HG03108 (cell line): ENCODE measurements around the gene RBM3.

Experiments used
- ATAC-seq: cut with Tn5 transposase; IDR thresholded peaks from one replicate; pipeline ENCODE4 v1.9.1; 2021; ENCODE audit warnings: moderate library complexity; ENCODE audit not compliant: unreplicated experiment

RBM3 gene

DNA sequence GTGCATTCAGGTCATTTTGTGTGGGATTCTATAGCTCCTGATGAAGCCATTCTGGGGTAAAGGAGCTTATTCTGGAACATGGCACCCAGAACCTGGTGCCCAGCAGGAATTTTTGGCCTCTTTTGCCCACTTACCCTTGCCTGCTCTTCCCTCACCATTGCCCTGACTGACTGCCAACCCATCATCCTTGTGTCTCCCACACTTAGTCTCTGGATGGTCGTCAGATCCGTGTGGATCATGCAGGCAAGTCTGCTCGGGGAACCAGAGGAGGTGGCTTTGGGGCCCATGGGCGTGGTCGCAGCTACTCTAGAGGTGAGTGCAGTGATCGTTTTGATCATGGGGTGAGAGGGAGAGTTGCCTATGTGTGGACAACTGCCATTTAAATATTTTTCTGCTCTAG is 1.8 kb downstream of the RBM3 start:
- ATAC-seq = no peak

- ATAC-seq = no peak
These were observed 4.4 kb downstream of the RBM3 start for GRCh38 chrX:48578661-48579128.

DNA sequence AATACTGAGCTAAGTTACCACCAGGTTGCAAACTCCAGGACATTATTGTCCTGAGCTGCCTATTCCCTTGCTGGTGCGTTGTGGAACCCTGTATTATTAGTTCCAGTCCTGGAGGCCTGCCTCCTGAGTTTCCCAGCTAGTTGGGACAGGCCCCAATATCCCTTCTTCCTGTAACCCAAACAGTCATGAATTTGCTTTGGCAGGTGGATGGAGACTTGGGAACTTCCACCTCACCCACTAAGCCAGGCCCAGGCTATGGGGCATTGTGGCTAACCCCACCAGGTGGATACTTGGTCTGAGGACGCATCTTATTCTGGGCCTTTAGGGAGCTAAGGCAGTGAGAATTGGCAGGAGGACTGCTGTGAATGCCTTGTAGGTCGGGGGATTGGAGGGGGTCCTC is 5.0 kb downstream of the RBM3 start:
- no peak for ATAC-seq

- ATAC-seq = no peak
These were observed 6.4 kb downstream of the RBM3 start for GRCh38 chrX:48580662-48581061.

DNA sequence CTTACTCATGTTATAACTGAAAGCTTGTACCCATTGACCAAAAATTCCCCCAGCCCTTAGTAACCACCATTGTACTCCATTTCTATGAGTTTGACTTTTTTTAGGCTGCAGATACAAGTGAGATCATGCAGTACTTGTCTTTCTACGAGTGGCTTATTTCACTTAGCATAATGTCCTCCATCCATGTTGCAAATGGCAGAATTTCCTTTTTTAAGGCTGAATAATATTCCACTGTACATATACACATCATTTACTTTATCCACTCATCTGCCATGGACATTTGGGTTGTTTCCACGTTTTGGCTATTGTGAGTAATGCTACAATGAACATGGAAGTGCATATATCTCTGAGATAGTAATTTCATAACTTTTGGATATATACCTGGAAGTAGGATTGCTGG is 10.4 kb downstream of the RBM3 start:
- no peak for ATAC-seq

GRCh38 chrX:48589482-48590162 is 15.3 kb downstream of the RBM3 start:
- no peak for ATAC-seq

GRCh38 chrX:48590203-48591103 is 16.2 kb downstream of the RBM3 start:
- ATAC-seq = no peak

DNA sequence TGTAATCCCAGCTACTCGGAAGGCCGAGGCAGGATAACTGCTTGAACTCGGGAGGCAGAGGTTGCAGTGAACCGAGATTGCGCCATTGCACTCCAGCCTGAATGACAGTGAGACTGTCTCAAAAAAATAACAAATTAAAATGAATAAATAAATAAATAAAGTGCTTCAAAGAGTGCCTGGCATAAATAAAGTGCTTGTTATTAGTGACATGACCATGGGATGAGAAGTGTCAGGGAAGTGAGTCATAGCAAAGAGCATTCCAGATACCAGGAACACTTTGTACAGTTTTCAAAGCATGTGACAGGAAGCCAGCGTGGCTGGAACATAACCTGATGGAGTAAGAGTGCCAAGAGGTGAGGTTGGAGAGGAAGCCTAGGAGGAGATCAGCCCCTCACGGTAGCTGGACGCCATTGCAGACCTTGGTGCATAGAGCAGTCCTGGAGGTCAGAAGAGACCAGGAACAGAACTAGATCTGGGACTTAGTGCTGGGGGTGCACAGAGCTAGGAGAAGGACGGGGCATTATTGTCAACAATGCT is 17.0 kb downstream of the RBM3 start:
- no peak for ATAC-seq

GRCh38 chrX:48592971-48593370 is 18.7 kb downstream of the RBM3 start:
- ATAC-seq = no peak

- no peak for ATAC-seq
These were observed 21.6 kb downstream of the RBM3 start for GRCh38 chrX:48595929-48596328.

DNA sequence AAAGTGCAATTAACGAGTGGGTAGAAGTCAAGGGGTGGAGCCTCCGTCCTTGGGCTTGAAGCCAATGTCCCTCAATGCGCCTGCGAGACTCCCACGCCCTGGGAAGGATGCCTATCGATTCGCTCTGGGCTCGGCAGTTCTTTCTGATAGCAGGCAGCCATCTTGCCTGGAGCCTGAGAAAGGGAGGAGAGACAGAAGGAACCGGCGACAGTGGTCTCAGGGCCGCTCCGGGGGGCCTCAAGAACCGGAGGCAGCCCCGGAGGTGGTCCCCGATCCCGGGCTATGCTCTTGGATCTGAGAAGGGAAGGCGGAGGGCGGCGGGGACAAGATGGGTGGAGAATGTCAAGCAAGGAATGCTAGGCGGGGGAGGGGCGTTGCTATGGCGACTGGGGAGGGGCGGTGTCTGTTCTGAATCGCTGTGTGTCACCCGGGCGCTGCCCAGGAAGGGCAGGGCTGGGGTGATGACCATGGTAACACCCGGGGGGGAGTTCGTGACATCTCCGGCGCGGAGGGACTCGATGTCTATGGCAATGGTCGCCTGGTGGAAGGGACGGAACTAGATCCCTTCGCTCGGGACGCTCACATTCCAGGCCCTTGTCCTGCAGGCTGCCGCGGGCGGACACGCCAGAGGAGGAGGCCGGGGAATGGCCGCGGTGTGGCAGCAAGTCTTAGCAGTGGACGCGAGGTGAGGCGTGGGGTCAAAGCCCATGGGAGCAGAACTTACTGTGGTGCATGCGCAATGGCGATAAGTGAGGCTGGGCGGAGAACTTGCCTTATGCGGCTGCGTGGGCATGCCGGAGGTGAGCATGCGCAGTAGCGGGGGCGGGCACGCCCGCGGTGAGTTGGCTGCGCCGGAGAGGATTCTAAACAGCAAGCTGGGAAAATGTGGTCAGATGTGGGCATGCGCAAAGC is 23.3 kb downstream of the RBM3 start, which contains the start of gene WDR13:
WDR13 (plus strand) TSS at position 140 of the 912 bp plus-strand sequence; CDS start at position 645, 505 bp downstream.
- ATAC-seq = peak; percentile 54

DNA sequence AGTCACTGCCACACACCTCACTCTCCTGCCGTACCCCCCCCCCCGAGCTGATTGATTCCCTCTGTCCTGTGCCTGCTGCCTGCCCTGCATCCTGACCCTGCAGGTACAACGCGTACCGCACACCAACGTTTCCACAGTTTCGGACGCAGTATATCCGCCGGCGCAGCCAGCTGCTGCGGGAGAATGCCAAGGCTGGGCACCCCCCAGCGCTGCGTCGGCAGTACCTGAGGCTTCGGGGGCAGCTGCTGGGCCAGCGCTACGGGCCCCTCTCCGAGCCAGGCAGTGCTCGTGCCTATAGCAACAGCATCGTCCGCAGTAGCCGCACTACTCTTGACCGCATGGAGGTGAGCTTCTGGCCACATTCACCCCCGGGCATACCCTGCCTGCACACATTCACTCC is 24.3 kb downstream of the RBM3 start:
- no peak for ATAC-seq

DNA sequence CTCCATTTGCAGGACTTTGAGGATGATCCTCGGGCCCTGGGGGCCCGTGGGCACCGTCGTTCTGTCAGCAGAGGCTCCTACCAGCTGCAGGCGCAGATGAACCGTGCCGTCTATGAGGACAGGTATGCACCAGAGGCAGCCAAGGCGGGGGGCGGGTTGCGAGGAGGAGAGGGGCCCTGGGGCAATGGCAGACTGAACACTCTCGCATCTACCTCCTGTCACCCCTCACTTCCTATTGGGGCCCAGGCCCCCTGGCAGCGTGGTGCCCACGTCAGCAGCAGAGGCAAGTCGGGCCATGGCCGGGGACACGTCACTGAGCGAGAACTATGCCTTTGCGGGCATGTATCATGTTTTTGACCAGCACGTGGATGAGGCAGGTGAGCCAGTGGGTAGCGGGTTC is 25.1 kb downstream of the RBM3 start:
- ATAC-seq = no peak

DNA sequence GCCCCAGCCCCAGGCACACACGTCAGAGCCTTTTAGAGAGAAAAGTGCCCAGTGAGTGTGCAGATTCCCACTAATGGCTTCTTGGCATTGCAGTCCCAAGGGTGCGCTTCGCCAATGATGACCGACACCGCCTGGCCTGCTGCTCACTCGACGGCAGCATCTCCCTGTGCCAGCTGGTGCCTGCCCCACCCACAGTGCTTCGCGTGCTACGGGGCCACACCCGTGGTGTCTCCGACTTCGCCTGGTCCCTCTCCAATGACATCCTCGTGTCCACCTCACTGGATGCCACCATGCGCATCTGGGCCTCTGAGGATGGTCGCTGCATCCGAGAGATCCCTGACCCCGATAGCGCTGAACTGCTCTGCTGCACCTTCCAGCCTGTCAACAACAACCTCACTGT is 25.9 kb downstream of the RBM3 start:
- ATAC-seq = no peak

- ATAC-seq = no peak
These were observed 27.6 kb downstream of the RBM3 start for GRCh38 chrX:48601741-48602394.

GRCh38 chrX:48604701-48605100 is 30.4 kb downstream of the RBM3 start:
- ATAC-seq = no peak

DNA sequence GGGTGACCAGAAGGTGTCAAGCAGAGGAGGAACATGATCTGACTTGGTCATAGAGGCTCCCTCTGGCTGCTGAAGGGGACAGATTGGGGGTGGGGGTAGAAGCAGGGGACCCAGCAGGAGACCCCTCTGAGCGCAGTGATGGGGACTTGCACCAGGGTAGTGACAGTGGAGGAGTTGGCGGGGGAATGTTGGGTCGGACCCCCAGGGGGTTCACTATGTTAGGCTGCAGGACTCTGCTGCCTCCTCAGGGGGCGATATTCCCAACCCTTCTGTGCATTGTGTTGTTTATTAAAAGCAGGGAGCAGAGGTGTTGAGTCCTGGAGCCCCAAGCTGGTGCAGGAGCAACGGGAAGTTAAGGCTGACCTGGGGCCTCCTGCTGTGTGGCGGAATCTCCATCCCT is 31.8 kb downstream of the RBM3 start:
- ATAC-seq = no peak

DNA sequence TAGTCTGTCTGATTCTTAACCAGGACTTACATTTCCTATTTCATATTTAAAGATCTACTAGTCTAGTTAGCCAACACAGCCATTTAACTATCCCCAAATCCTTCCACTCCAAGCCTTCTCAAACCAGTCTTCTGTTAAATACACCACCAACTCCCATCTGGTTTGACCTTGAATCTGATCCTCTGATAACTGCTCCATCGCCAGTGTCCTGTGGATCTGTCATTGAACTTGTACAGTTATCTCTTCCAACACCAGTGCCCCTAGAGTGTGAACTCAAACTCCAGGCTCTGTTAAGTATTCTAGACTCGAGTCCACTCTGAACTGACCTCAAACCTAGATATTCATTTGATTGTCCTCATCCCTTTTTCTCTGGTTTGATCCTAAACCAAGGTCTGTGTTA is 37.4 kb downstream of the RBM3 start:
- no peak for ATAC-seq

DNA sequence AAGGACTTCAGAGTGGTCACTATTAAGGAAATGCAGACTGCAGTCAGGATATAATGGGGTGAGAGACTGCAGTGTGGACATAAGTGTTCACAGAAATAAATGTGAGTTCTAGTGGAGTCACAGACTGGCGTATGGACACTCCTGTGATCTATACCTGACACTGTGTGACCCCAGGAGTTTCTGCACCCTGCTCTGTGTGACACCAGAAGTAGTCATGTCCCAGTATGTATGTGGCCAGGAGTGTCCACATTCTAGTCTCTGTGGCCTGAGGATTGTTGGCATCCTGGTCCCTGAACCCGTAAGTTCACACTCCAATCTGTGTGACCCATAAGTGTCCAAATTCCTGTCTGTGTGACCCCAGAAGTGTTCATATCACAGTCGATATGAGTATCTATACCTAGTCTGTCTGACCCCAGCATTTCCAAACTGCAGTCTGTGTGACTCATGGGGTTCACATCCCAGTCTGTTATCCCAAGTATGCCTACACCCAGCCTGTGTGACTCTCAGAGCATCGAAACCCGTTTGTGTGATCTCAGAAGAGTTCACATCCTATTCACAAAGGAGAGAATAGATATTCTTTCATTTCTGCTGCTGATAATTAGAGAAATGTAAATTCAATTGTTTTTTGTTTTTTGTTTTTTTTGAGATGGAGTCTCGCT is 39.3 kb downstream of the RBM3 start:
- ATAC-seq = no peak

- ATAC-seq = no peak
These were observed 42.3 kb downstream of the RBM3 start for GRCh38 chrX:48616576-48616975.
